ENCODE results near the gene FKRP. TPM values are rescaled to one million over a fixed set of nuclear protein-coding genes. Genes with fewer than 3 reads are reported as not detected.

Gene FKRP
- total and polyA plus RNA-seq, 8 donors: 5.0 to 17.4 (median 8.0) TPM

GRCh38 chr19:46725859-46726393 is 19.9 kb upstream of the FKRP start:
- no peak overlapping the region for H3K4me3 ChIP-seq
- 85 to 86% methylated on average over 9 of the region's 9 CpGs for WGBS, 2 donors
- H3K27me3 ChIP-seq: no peaks in the 10 kb centered on the region
- peaks cover 17 to 80% (median 41%) of the 10 kb centered on the region in 3 donors for H3K36me3 ChIP-seq
- no peaks in the 10 kb centered on the region for H3K9me3 ChIP-seq
- DNase-seq: no peak
- no peak for ATAC-seq
- no peak for TF ChIP-seq CTCF (IDR thresholded peaks at IDR 0.05)
- intact Hi-C loops (cut with DNase I): no loop called here
- no peak for FAIRE-seq
- H3K27ac ChIP-seq: no peak overlapping the region
- H3K4me1 ChIP-seq: no peaks in the 10 kb centered on the region

- Histone ChIP-seq H3K4me1 (no peaks in the 10 kb centered on the region), H3K27ac (no peak overlapping the region), H3K36me3 (peaks cover 17 to 74% (median 37%) of the 10 kb centered on the region in 3 donors), H3K4me3 (no peak overlapping the region), H3K27me3 (no peaks in the 10 kb centered on the region), H3K9me3 (no peaks in the 10 kb centered on the region)
- DNase-seq (no peak), FAIRE-seq (no peak), ATAC-seq (no peak)
- WGBS, 2 donors: 87 to 92% methylated on average over 6 to 10 of the region's 10 CpGs
- intact Hi-C loops (cut with DNase I): no loop called here
- TF ChIP-seq CTCF (IDR thresholded peaks at IDR 0.05): no peak
These were observed 19.3 kb upstream of the FKRP start for GRCh38 chr19:46726551-46726950.

GRCh38 chr19:46726971-46727501 is 18.8 kb upstream of the FKRP start:
- intact Hi-C loops (cut with DNase I): no loop called here
- ATAC-seq (no peak), FAIRE-seq (no peak), DNase-seq (peak in 1 of 6 donors; percentile 60)
- H3K4me1 ChIP-seq: no peaks in the 10 kb centered on the region
- peaks cover 17 to 69% (median 32%) of the 10 kb centered on the region in 3 donors for H3K36me3 ChIP-seq
- no peak overlapping the region for H3K4me3 ChIP-seq
- H3K9me3 ChIP-seq: no peaks in the 10 kb centered on the region
- no peak for TF ChIP-seq CTCF (IDR thresholded peaks at IDR 0.05)
- no peaks in the 10 kb centered on the region for H3K27me3 ChIP-seq
- H3K27ac ChIP-seq: no peak overlapping the region
- 85 to 88% methylated on average over 14 of the region's 14 CpGs for WGBS, 2 donors

- FAIRE-seq: no peak
- no peaks in the 10 kb centered on the region for H3K9me3 ChIP-seq
- no peaks in the 10 kb centered on the region for H3K4me1 ChIP-seq
- no peak for ATAC-seq
- 86 to 95% methylated on average over 10 to 11 of the region's 11 CpGs for WGBS, 2 donors
- no peak overlapping the region for H3K4me3 ChIP-seq
- peaks cover 19 to 68% (median 30%) of the 10 kb centered on the region in 3 donors for H3K36me3 ChIP-seq
- DNase-seq: no peak
- no peaks in the 10 kb centered on the region for H3K27me3 ChIP-seq
- no peak for TF ChIP-seq CTCF (IDR thresholded peaks at IDR 0.05)
- intact Hi-C loops (cut with DNase I): no loop called here
- H3K27ac ChIP-seq: no peak overlapping the region
These were observed 18.1 kb upstream of the FKRP start for GRCh38 chr19:46727757-46728156.

GRCh38 chr19:46728208-46728607 is 17.6 kb upstream of the FKRP start:
- FAIRE-seq (no peak), DNase-seq (no peak), ATAC-seq (no peak)
- Histone ChIP-seq H3K4me1 (no peaks in the 10 kb centered on the region), H3K4me3 (no peak overlapping the region), H3K27ac (no peak overlapping the region), H3K9me3 (no peaks in the 10 kb centered on the region), H3K27me3 (no peaks in the 10 kb centered on the region), H3K36me3 (peaks cover 14 to 68% (median 33%) of the 10 kb centered on the region in 3 donors)
- intact Hi-C loops (cut with DNase I): no loop called here
- WGBS, 2 donors: 86 to 88% methylated on average over 14 of the region's 14 CpGs
- TF ChIP-seq CTCF (IDR thresholded peaks at IDR 0.05): no peak

All from pancreas (tissue), 10 donors.